KMS-11 (cell line): Measurements from ENCODE around the gene C2CD2.

ENCODE experiments used
- H2AFZ ChIP-seq: fragments of 200-600 bp; sonication (generic); 2 replicates; pipeline ENCODE4 v1.6.1; 2016; ENCODE audit warnings: antibody characterized with exemption, mixed run types, low read depth
- H3K27ac ChIP-seq: fragments of 200-600 bp; sonication (generic); 2 replicates; pipeline ENCODE4 v1.6.1; 2016; ENCODE audit warnings: mild to moderate bottlenecking, mixed run types
- H3K27me3 ChIP-seq: fragments of 200-600 bp; sonication (generic); 2 replicates; pipeline ENCODE4 v1.6.1; 2017; ENCODE audit warnings: mild to moderate bottlenecking, low read depth, mixed run types, moderate library complexity; ENCODE audit not compliant: insufficient read depth
- H3K36me3 ChIP-seq: fragments of 200-600 bp; sonication (generic); 2 replicates; pipeline ENCODE4 v1.6.1; 2017; ENCODE audit warnings: mild to moderate bottlenecking, mixed run types; ENCODE audit not compliant: insufficient read depth
- H3K4me1 ChIP-seq: fragments of 200-600 bp; sonication (generic); 2 replicates; pipeline ENCODE4 v1.6.1; 2016; ENCODE audit warnings: mild to moderate bottlenecking, low read depth, mixed run types; ENCODE audit not compliant: poor library complexity, severe bottlenecking
- H3K4me2 ChIP-seq: fragments of 200-600 bp; sonication (generic); 2 replicates; pipeline ENCODE4 v1.7.0; 2016; ENCODE audit warnings: mild to moderate bottlenecking, mixed run types
- H3K4me3 ChIP-seq: fragments of 200-600 bp; sonication (generic); IDR thresholded peaks from 2 replicates; pipeline ENCODE4 v1.6.1; 2017; ENCODE audit warnings: low read depth, low read length, mixed read lengths; ENCODE audit not compliant: insufficient read depth
- H3K79me2 ChIP-seq: fragments of 200-600 bp; sonication (generic); 2 replicates; pipeline ENCODE4 v1.6.1; 2016; ENCODE audit warnings: low read depth, mixed run types; ENCODE audit not compliant: insufficient read depth
- H3K9ac ChIP-seq: fragments of 200-600 bp; sonication (generic); 2 replicates; pipeline ENCODE4 v1.6.1; 2016; ENCODE audit warnings: mild to moderate bottlenecking, mixed run types
- H4K20me1 ChIP-seq: fragments of 200-600 bp; sonication (generic); 2 replicates; pipeline ENCODE4 v1.6.1; 2016; ENCODE audit warnings: mild to moderate bottlenecking, mixed run types; ENCODE audit not compliant: insufficient read depth
- CTCF ChIP-seq: fragments of 200-600 bp; sonication (generic); conservative IDR thresholded peaks from 2 replicates; pipeline ENCODE4 v1.6.1; 2017; ENCODE audit warnings: low read depth, mild to moderate bottlenecking, antibody characterized with exemption, low read length, moderate library complexity, mixed read lengths

C2CD2 gene

GRCh38 chr21:41861255-41861654 lies 92.6 kb downstream of the C2CD2 start:
- H3K9ac ChIP-seq: no peak overlapping the region
- no peaks in the 10 kb centered on the region for H3K27me3 ChIP-seq
- no peaks in the 10 kb centered on the region for H4K20me1 ChIP-seq
- H3K4me2 ChIP-seq: no peak overlapping the region
- H3K4me1 ChIP-seq: peaks cover 18% of the 10 kb centered on the region
- no peak overlapping the region for H3K27ac ChIP-seq
- H3K4me3 ChIP-seq: no peak overlapping the region
- no peaks in the 10 kb centered on the region for H3K36me3 ChIP-seq
- TF ChIP-seq CTCF: no peak
- no peaks in the 10 kb centered on the region for H3K79me2 ChIP-seq
- H2AFZ ChIP-seq: no peak overlapping the region

GRCh38 chr21:41859297-41859980 lies 94.4 kb downstream of the C2CD2 start:
- H3K4me1 ChIP-seq: peaks cover 4% of the 10 kb centered on the region
- no peaks in the 10 kb centered on the region for H3K27me3 ChIP-seq
- H3K4me3 ChIP-seq: no peak overlapping the region
- H3K27ac ChIP-seq: no peak overlapping the region
- no peak for TF ChIP-seq CTCF
- no peak overlapping the region for H2AFZ ChIP-seq
- no peaks in the 10 kb centered on the region for H3K79me2 ChIP-seq
- no peaks in the 10 kb centered on the region for H4K20me1 ChIP-seq
- no peaks in the 10 kb centered on the region for H3K36me3 ChIP-seq
- no peak overlapping the region for H3K9ac ChIP-seq
- no peak overlapping the region for H3K4me2 ChIP-seq

GRCh38 chr21:41858466-41859296 lies 95.1 kb downstream of the C2CD2 start:
- no peak for TF ChIP-seq CTCF
- Histone ChIP-seq H2AFZ (no peak overlapping the region), H3K9ac (no peak overlapping the region)

GRCh38 chr21:41857771-41858300 lies 96.0 kb downstream of the C2CD2 start:
- Histone ChIP-seq H4K20me1 (no peaks in the 10 kb centered on the region), H3K27ac (no peak overlapping the region), H3K79me2 (no peaks in the 10 kb centered on the region), H2AFZ (no peak overlapping the region), H3K9ac (no peak overlapping the region), H3K27me3 (no peaks in the 10 kb centered on the region), H3K4me3 (no peak overlapping the region), H3K4me1 (no peaks in the 10 kb centered on the region), H3K36me3 (no peaks in the 10 kb centered on the region), H3K4me2 (no peak overlapping the region)
- TF ChIP-seq CTCF: no peak

More at GRCh38 chr21:41858466-41859296, 95.1 kb downstream of the C2CD2 start:
- no peak overlapping the region for H3K27ac ChIP-seq
- H3K79me2 ChIP-seq: no peaks in the 10 kb centered on the region
- no peak overlapping the region for H3K4me2 ChIP-seq
- no peaks in the 10 kb centered on the region for H3K36me3 ChIP-seq
- no peaks in the 10 kb centered on the region for H3K27me3 ChIP-seq
- H3K4me3 ChIP-seq: no peak overlapping the region
- no peaks in the 10 kb centered on the region for H4K20me1 ChIP-seq
- no peaks in the 10 kb centered on the region for H3K4me1 ChIP-seq
